ENCODE measurements around the gene KNCN. TPM values are rescaled to one million over a fixed set of nuclear protein-coding genes. Genes with fewer than 3 reads are reported as not detected.

KNCN gene
- total and polyA plus RNA-seq, 3 experiments from 2014 or later: not detected

GRCh38 chr1:46510998-46511365 lies 40.5 kb downstream of the KNCN start:
- H3K27ac Mint-ChIP-seq: no peak overlapping the region
- H3K27me3 ChIP-seq (ENCODE audit: insufficient read depth, low read length, poor library complexity, severe bottlenecking): no peaks in the 10 kb centered on the region
- no peak overlapping the region for H3K27ac ChIP-seq (ENCODE audit: low read depth, low read length)
- POLR2A ChIA-PET: no interaction called here
- H3K36me3 Mint-ChIP-seq: no peaks in the 10 kb centered on the region
- H3K4me1 Mint-ChIP-seq: no peaks in the 10 kb centered on the region
- peaks cover 0 to 2% (median 0%) of the 10 kb centered on the region in 5 donors for H3K9me3 Mint-ChIP-seq
- H3K4me3 Mint-ChIP-seq: no peak overlapping the region
- no peak for DNase-seq
- no peaks in the 10 kb centered on the region for H3K9me3 ChIP-seq (ENCODE audit: low read length)
- no peaks in the 10 kb centered on the region for H3K4me1 ChIP-seq (ENCODE audit: insufficient read depth, low read length)
- H3K36me3 ChIP-seq (ENCODE audit: insufficient read depth, low read length): no peaks in the 10 kb centered on the region
- CTCF ChIA-PET: no interaction called here
- peaks cover 22 to 42% of the 10 kb centered on the region in 2 donors for H3K27me3 Mint-ChIP-seq
- H3K4me3 ChIP-seq (ENCODE audit: low read length): no peak overlapping the region

GRCh38 chr1:46510341-46510997 lies 41.0 kb downstream of the KNCN start:
- no peak for DNase-seq
- no peak overlapping the region for H3K4me3 ChIP-seq (ENCODE audit: low read length)
- Mint-ChIP-seq H3K36me3 (no peaks in the 10 kb centered on the region), H3K27ac (no peak overlapping the region), H3K9me3 (peaks cover 0 to 3% (median 2%) of the 10 kb centered on the region in 5 donors), H3K4me1 (no peaks in the 10 kb centered on the region), H3K4me3 (no peak overlapping the region), H3K27me3 (peaks cover 23 to 39% of the 10 kb centered on the region in 2 donors)
- H3K4me1 ChIP-seq (ENCODE audit: insufficient read depth, low read length): no peaks in the 10 kb centered on the region
- H3K27me3 ChIP-seq (ENCODE audit: insufficient read depth, low read length, poor library complexity, severe bottlenecking): no peaks in the 10 kb centered on the region
- POLR2A ChIA-PET: no interaction called here
- no peaks in the 10 kb centered on the region for H3K9me3 ChIP-seq (ENCODE audit: low read length)
- no peaks in the 10 kb centered on the region for H3K36me3 ChIP-seq (ENCODE audit: insufficient read depth, low read length)
- H3K27ac ChIP-seq (ENCODE audit: low read depth, low read length): no peak overlapping the region
- CTCF ChIA-PET: no interaction called here

DNA sequence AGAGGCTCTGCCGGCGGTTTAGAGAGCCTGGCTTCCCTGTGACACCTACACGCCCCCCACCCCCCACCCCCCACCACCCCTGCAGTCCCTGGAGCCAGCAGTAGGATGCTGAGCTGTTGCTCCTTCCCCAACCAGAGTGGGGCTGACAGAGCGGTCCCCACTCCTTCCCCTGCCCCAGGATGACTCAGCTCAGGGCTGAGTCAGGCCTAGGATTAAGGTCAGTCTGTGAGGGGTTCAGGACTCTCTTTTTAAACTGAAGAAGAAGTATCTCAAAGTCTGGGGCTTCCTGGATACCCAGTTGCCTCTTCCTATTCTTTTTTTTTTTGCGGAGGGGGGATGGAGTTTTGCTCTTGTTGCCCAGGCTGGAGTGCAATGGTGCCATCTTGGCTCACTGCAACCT lies 42.7 kb downstream of the KNCN start:
- Mint-ChIP-seq H3K27ac (no peak overlapping the region), H3K27me3 (peaks cover 21 to 39% of the 10 kb centered on the region in 2 donors), H3K9me3 (peaks cover 0 to 3% (median 2%) of the 10 kb centered on the region in 5 donors), H3K36me3 (no peaks in the 10 kb centered on the region), H3K4me1 (no peaks in the 10 kb centered on the region), H3K4me3 (no peak overlapping the region)
- ChIA-PET POLR2A (no interaction called here), CTCF (no interaction called here)
- Histone ChIP-seq H3K4me3 (ENCODE audit: low read length) (no peak overlapping the region), H3K4me1 (ENCODE audit: insufficient read depth, low read length) (no peaks in the 10 kb centered on the region), H3K36me3 (ENCODE audit: insufficient read depth, low read length) (no peaks in the 10 kb centered on the region), H3K27me3 (ENCODE audit: insufficient read depth, low read length, poor library complexity, severe bottlenecking) (no peaks in the 10 kb centered on the region), H3K9me3 (ENCODE audit: low read length) (no peaks in the 10 kb centered on the region), H3K27ac (ENCODE audit: low read depth, low read length) (no peak overlapping the region)
- DNase-seq: no peak

- DNase-seq: no peak
- Mint-ChIP-seq H3K4me3 (no peak overlapping the region), H3K27ac (peak overlapping the region in 1 of 8 donors; percentile 38), H3K27me3 (peaks cover 12 to 34% of the 10 kb centered on the region in 2 donors), H3K9me3 (peaks cover 0 to 3% (median 2%) of the 10 kb centered on the region in 5 donors), H3K4me1 (no peaks in the 10 kb centered on the region), H3K36me3 (no peaks in the 10 kb centered on the region)
- no peaks in the 10 kb centered on the region for H3K9me3 ChIP-seq (ENCODE audit: low read length)
- ChIA-PET POLR2A (no interaction called here), CTCF (no interaction called here)
- no peak overlapping the region for H3K27ac ChIP-seq (ENCODE audit: low read depth, low read length)
- no peaks in the 10 kb centered on the region for H3K36me3 ChIP-seq (ENCODE audit: insufficient read depth, low read length)
- no peaks in the 10 kb centered on the region for H3K4me1 ChIP-seq (ENCODE audit: insufficient read depth, low read length)
- H3K27me3 ChIP-seq (ENCODE audit: insufficient read depth, low read length, poor library complexity, severe bottlenecking): no peaks in the 10 kb centered on the region
- no peak overlapping the region for H3K4me3 ChIP-seq (ENCODE audit: low read length)
Observed at GRCh38 chr1:46506470-46507219, 44.8 kb downstream of the KNCN start.

GRCh38 chr1:46503421-46503820 lies 48.0 kb downstream of the KNCN start:
- no peaks in the 10 kb centered on the region for H3K27me3 ChIP-seq (ENCODE audit: insufficient read depth, low read length, poor library complexity, severe bottlenecking)
- H3K9me3 ChIP-seq (ENCODE audit: low read length): no peaks in the 10 kb centered on the region
- no peaks in the 10 kb centered on the region for H3K36me3 ChIP-seq (ENCODE audit: insufficient read depth, low read length)
- peaks cover 0 to 3% (median 2%) of the 10 kb centered on the region in 5 donors for H3K9me3 Mint-ChIP-seq
- H3K4me3 ChIP-seq (ENCODE audit: low read length): no peak overlapping the region
- H3K4me1 Mint-ChIP-seq: no peaks in the 10 kb centered on the region
- no peak overlapping the region for H3K27ac Mint-ChIP-seq
- peaks cover 8 to 31% of the 10 kb centered on the region in 2 donors for H3K27me3 Mint-ChIP-seq
- no peaks in the 10 kb centered on the region for H3K4me1 ChIP-seq (ENCODE audit: insufficient read depth, low read length)
- ChIA-PET CTCF (no interaction called here), POLR2A (no interaction called here)
- H3K4me3 Mint-ChIP-seq: no peak overlapping the region
- H3K27ac ChIP-seq (ENCODE audit: low read depth, low read length): no peak overlapping the region
- DNase-seq: no peak
- H3K36me3 Mint-ChIP-seq: no peaks in the 10 kb centered on the region

GRCh38 chr1:46501528-46501927 lies 49.9 kb downstream of the KNCN start:
- no peaks in the 10 kb centered on the region for H3K4me1 Mint-ChIP-seq
- POLR2A ChIA-PET: no interaction called here

DNA sequence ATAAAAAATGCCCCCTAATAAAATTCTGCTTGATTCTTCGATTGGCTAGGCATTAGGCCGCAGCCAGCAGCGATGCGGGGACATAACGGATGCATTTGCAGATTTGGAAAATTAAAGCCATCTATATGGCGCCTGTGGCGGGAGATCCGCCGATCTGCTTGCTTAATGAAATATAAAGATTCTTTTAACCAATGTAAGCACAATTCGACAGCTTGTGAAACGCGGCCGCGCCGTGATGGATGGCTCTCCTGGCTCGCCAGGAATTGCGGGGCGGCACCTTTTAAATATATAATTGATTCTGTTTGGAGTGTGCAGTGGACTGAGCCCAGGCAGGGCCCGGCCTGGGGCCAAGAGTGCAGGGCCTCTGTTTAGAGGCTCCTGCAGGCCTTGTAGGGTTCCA lies 53.8 kb downstream of the KNCN start:
- ChIA-PET CTCF (no interaction called here), POLR2A (no interaction called here)
- Mint-ChIP-seq H3K27me3 (peaks cover 35 to 52% of the 10 kb centered on the region in 2 donors), H3K4me1 (no peaks in the 10 kb centered on the region), H3K4me3 (no peak overlapping the region), H3K9me3 (peaks cover 0 to 2% (median 0%) of the 10 kb centered on the region in 5 donors), H3K36me3 (no peaks in the 10 kb centered on the region), H3K27ac (no peak overlapping the region)
- H3K27me3 ChIP-seq (ENCODE audit: insufficient read depth, low read length, poor library complexity, severe bottlenecking): peaks cover 11% of the 10 kb centered on the region
- no peaks in the 10 kb centered on the region for H3K9me3 ChIP-seq (ENCODE audit: low read length)
- no peak overlapping the region for H3K27ac ChIP-seq (ENCODE audit: low read depth, low read length)
- H3K36me3 ChIP-seq (ENCODE audit: insufficient read depth, low read length): no peaks in the 10 kb centered on the region
- no peaks in the 10 kb centered on the region for H3K4me1 ChIP-seq (ENCODE audit: insufficient read depth, low read length)
- no peak for DNase-seq
- no peak overlapping the region for H3K4me3 ChIP-seq (ENCODE audit: low read length)

More at GRCh38 chr1:46501528-46501927, 49.9 kb downstream of the KNCN start:
- Histone ChIP-seq H3K4me3 (ENCODE audit: low read length) (no peak overlapping the region), H3K9me3 (ENCODE audit: low read length) (no peaks in the 10 kb centered on the region), H3K4me1 (ENCODE audit: insufficient read depth, low read length) (no peaks in the 10 kb centered on the region), H3K27ac (ENCODE audit: low read depth, low read length) (no peak overlapping the region), H3K27me3 (ENCODE audit: insufficient read depth, low read length, poor library complexity, severe bottlenecking) (no peaks in the 10 kb centered on the region), H3K36me3 (ENCODE audit: insufficient read depth, low read length) (no peaks in the 10 kb centered on the region)
- DNase-seq: no peak
- Mint-ChIP-seq H3K27me3 (peaks cover 12 to 30% of the 10 kb centered on the region in 2 donors), H3K4me3 (no peak overlapping the region), H3K27ac (no peak overlapping the region), H3K9me3 (peaks cover 0 to 3% (median 2%) of the 10 kb centered on the region in 5 donors), H3K36me3 (no peaks in the 10 kb centered on the region)
- CTCF ChIA-PET: no interaction called here

- H3K27me3 ChIP-seq (ENCODE audit: insufficient read depth, low read length, poor library complexity, severe bottlenecking): peaks cover 12% of the 10 kb centered on the region
- H3K27me3 Mint-ChIP-seq: peaks cover 38 to 55% of the 10 kb centered on the region in 2 donors
- ChIA-PET CTCF (no interaction called here), POLR2A (no interaction called here)
- peak overlapping the region in 1 of 7 donors; percentile 11 for H3K4me3 Mint-ChIP-seq
- H3K27ac ChIP-seq (ENCODE audit: low read depth, low read length): no peak overlapping the region
- peak overlapping the region in 1 of 8 donors; percentile 33 for H3K27ac Mint-ChIP-seq
- H3K4me1 ChIP-seq (ENCODE audit: insufficient read depth, low read length): no peaks in the 10 kb centered on the region
- no peaks in the 10 kb centered on the region for H3K9me3 ChIP-seq (ENCODE audit: low read length)
- no peak for DNase-seq
- no peak overlapping the region for H3K4me3 ChIP-seq (ENCODE audit: low read length)
- peaks cover 0 to 2% (median 0%) of the 10 kb centered on the region in 5 donors for H3K9me3 Mint-ChIP-seq
- H3K36me3 ChIP-seq (ENCODE audit: insufficient read depth, low read length): no peaks in the 10 kb centered on the region
- no peaks in the 10 kb centered on the region for H3K36me3 Mint-ChIP-seq
- no peaks in the 10 kb centered on the region for H3K4me1 Mint-ChIP-seq
Observed at GRCh38 chr1:46497020-46497419, 54.4 kb downstream of the KNCN start.

Measured in CD8-positive, alpha-beta memory T cell (primary cell).